Breast epithelium (tissue), 4 donors: Measurements from ENCODE around the gene HMGCR. TPM values are rescaled to one million over a fixed set of nuclear protein-coding genes. Genes with fewer than 3 reads are reported as not detected.
"Not testable (repeated sequence)": the region's sequence is repeated elsewhere in the genome, so short reads cannot be mapped to it uniquely, and the experiment has no call there.

Experiments used
- DNase-seq, 2 donors: peaks; one replicate each; pipeline ENCODE4 v3.0.0-alpha.2; 2019; ENCODE audit warnings: low spot score in 2 of 2
- H3K27ac ChIP-seq, 2 donors: fragments of 200-600 bp; sonication (generic) in 1 of 2; one replicate each; pipeline ENCODE4 v1.5.1; 2016 to 2019; ENCODE audit warnings: mild to moderate bottlenecking in 1 of 2
- H3K27me3 ChIP-seq, 2 donors: fragments of 200-600 bp; sonication (generic) in 1 of 2; one replicate each; pipeline versions ENCODE4 v1.5.1 to v1.6.0; 2017 to 2019; ENCODE audit warnings: control low read depth in 1 of 2, mild to moderate bottlenecking in 1 of 2
- H3K36me3 ChIP-seq: fragments of 200-600 bp; one replicate; pipeline ENCODE4 v1.5.1; 2019
- H3K4me1 ChIP-seq, 2 donors: fragments of 200-600 bp; sonication (generic); one replicate each; pipeline ENCODE4 v1.5.1; 2016 to 2019; ENCODE audit warnings: control low read depth in 1 of 2
- H3K4me3 ChIP-seq, 3 donors: fragments of 200-600 bp; sonication (generic); 1 replicate in 2 of 3; 2 replicates in 1 of 3; pipeline ENCODE4 v1.5.1; 2016 to 2019; ENCODE audit warnings: mild to moderate bottlenecking in 3 of 3, moderate library complexity in 2 of 3
- H3K9me3 ChIP-seq, 2 donors: fragments of 200-600 bp; sonication (generic) in 1 of 2; one replicate each; pipeline ENCODE4 v1.5.1; 2016 to 2019; ENCODE audit warnings: control low read depth in 1 of 2
- POLR2A ChIP-seq: fragments of 450-650 bp; IDR thresholded peaks from one replicate; pipeline ENCODE4 v1.6.1; 2016; ENCODE audit warnings: antibody characterized with exemption, mild to moderate bottlenecking, moderate library complexity
- POLR2AphosphoS5 ChIP-seq, 3 donors: sonication (generic); formaldehyde crosslinking; IDR thresholded peaks; one replicate each; pipeline ENCODE4 v1.6.1; 2017; ENCODE audit warnings: antibody characterized with exemption in 3 of 3
- intact Hi-C: fragments of 100-400 bp; cut with DNase I; formaldehyde crosslinking; loops from one replicate; pipeline ENCODE4 v1.15.1; 2023; ENCODE audit warnings: low total_unique reads
- total RNA-seq, 3 donors: library from RNA; depleted of rRNA; stranded (reverse); fragments of >200 nt; gene quantifications; one replicate each; pipeline ENCODE4 v1.1.0, GENCODE V29; 2016
- TF ChIP-seq, protein P1 (sequence below), 3 donors: fragments of 450-650 bp; IDR thresholded peaks; one replicate each; pipeline ENCODE4 v1.5.1; 2016 to 2017; ENCODE audit warnings: antibody characterized with exemption in 3 of 3, mild to moderate bottlenecking in 3 of 3, moderate library complexity in 3 of 3

HMGCR gene
- total RNA-seq: 10 to 100 TPM; 12.8 to 34.0 (median 16.5) TPM

DNA sequence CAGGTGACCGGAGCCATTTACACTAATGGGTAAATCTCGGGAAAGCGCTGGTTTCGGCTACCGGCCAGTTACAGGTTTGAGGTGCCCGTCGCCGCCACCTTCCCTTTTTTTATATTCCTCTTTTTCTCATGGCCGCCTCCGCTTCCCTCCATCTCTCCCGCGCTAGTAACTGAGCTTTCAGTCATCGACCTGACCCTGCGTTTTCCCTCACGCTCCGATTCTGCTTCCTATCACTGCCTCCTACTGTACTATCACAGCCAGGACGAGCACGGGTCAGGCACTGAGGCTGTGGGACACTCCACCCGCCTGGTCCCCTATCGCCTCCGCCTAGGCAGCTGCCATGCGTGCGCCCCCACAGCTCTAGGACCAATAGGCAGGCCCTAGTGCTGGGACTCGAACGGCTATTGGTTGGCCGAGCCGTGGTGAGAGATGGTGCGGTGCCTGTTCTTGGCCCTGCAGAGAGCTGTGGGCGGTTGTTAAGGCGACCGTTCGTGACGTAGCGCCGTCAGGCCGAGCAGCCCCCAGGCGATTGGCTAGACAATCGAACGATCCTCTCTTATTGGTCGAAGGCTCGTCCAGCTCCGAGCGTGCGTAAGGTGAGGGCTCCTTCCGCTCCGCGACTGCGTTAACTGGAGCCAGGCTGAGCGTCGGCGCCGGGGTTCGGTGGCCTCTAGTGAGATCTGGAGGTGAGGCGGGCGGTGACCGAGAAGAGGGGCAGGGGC is at the start of gene HMGCR:
Gene HMGCR, plus strand, starts transcription at position 606 of the 722 bp plus-strand sequence. CDS start 5,386 bp downstream, outside the sequence.
- Histone ChIP-seq H3K27ac (peak within 1 kb of the TSS; percentile 94 to 98), H3K27me3 (no peaks in the 10 kb centered on the region), H3K4me1 (peaks cover 0 to 6% of the 10 kb centered on the region in 2 donors), H3K9me3 (no peaks in the 10 kb centered on the region), H3K36me3 (no peaks in the 10 kb centered on the region), H3K4me3 (peak within 1 kb of the TSS; percentile 81 to 93 (median 85))
- intact Hi-C loops: loop anchor here (2.0 kb wide), 1 partner anchor 198 kb away; no protein-coding TSS in a partner anchor
- peak; percentile 99 for DNase-seq
- TF ChIP-seq POLR2AphosphoS5 (IDR thresholded peaks at IDR 0.05) (peak; percentile 65 to 89 (median 67)), POLR2A (peak; percentile 9)
- TF ChIP-seq, protein P1, sequence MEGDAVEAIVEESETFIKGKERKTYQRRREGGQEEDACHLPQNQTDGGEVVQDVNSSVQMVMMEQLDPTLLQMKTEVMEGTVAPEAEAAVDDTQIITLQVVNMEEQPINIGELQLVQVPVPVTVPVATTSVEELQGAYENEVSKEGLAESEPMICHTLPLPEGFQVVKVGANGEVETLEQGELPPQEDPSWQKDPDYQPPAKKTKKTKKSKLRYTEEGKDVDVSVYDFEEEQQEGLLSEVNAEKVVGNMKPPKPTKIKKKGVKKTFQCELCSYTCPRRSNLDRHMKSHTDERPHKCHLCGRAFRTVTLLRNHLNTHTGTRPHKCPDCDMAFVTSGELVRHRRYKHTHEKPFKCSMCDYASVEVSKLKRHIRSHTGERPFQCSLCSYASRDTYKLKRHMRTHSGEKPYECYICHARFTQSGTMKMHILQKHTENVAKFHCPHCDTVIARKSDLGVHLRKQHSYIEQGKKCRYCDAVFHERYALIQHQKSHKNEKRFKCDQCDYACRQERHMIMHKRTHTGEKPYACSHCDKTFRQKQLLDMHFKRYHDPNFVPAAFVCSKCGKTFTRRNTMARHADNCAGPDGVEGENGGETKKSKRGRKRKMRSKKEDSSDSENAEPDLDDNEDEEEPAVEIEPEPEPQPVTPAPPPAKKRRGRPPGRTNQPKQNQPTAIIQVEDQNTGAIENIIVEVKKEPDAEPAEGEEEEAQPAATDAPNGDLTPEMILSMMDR (IDR thresholded peaks at IDR 0.05): no peak

GRCh38 chr5:75291844-75292243 is 45.2 kb upstream of the HMGCR start:
- DNase-seq, H3K27me3 ChIP-seq, H3K9me3 ChIP-seq, H3K27ac ChIP-seq, H3K36me3 ChIP-seq, H3K4me1 ChIP-seq, intact Hi-C loops, H3K4me3 ChIP-seq: not testable (repeated sequence)

GRCh38 chr5:75300084-75300483 is 36.9 kb upstream of the HMGCR start:
- TF ChIP-seq POLR2A (no peak), POLR2AphosphoS5 (IDR thresholded peaks at IDR 0.05) (no peak)
- TF ChIP-seq, protein P1 (IDR thresholded peaks at IDR 0.05): no peak
- no peak for DNase-seq
- Histone ChIP-seq H3K27me3 (no peaks in the 10 kb centered on the region), H3K4me1 (no peaks in the 10 kb centered on the region), H3K4me3 (no peak overlapping the region), H3K27ac (no peak overlapping the region), H3K9me3 (no peaks in the 10 kb centered on the region), H3K36me3 (no peaks in the 10 kb centered on the region)
- intact Hi-C loops: no loop called here

DNA sequence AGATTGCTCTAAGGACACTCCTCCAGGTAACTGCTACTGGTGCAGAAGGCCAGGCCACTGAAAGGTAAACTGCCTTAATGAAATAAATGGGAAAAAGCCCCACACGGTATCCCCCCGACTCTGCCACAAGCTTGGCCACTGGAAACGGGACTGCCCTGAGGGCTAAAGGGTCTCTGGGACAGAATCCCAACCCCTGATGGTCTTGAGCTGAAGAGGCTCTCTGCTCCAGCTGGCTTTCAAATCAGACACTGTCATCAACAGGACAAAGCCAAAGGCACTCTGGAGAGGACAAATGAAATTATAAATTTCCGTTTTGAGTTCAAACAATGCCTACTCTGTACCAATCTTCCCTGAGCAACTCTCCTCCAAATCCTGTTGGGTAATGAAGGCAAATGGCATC is 33.6 kb upstream of the HMGCR start:
- TF ChIP-seq POLR2AphosphoS5 (IDR thresholded peaks at IDR 0.05) (no peak), POLR2A (no peak)
- TF ChIP-seq, protein P1 (IDR thresholded peaks at IDR 0.05): no peak

GRCh38 chr5:75304486-75304885 is 32.5 kb upstream of the HMGCR start:
- intact Hi-C loops, H3K4me1 ChIP-seq: not testable (repeated sequence)

More for the DNA sequence above, 33.6 kb upstream of the HMGCR start:
- intact Hi-C loops: no loop called here
- Histone ChIP-seq H3K4me1 (no peaks in the 10 kb centered on the region), H3K27me3 (no peaks in the 10 kb centered on the region), H3K36me3 (no peaks in the 10 kb centered on the region), H3K9me3 (no peaks in the 10 kb centered on the region), H3K4me3 (no peak overlapping the region), H3K27ac (no peak overlapping the region)
- no peak for DNase-seq

GRCh38 chr5:75306746-75307145 is 30.3 kb upstream of the HMGCR start:
- intact Hi-C loops: no loop called here
- H3K4me1 ChIP-seq: no peaks in the 10 kb centered on the region
- DNase-seq: no peak
- H3K27me3 ChIP-seq: no peaks in the 10 kb centered on the region
- H3K4me3 ChIP-seq: no peak overlapping the region
- H3K27ac ChIP-seq: no peak overlapping the region
- TF ChIP-seq, protein P1 (IDR thresholded peaks at IDR 0.05): no peak
- TF ChIP-seq POLR2A (no peak), POLR2AphosphoS5 (IDR thresholded peaks at IDR 0.05) (no peak)
- no peaks in the 10 kb centered on the region for H3K9me3 ChIP-seq
- no peaks in the 10 kb centered on the region for H3K36me3 ChIP-seq

More at GRCh38 chr5:75304486-75304885, 32.5 kb upstream of the HMGCR start:
- H3K36me3 ChIP-seq, H3K4me3 ChIP-seq, H3K27me3 ChIP-seq, H3K27ac ChIP-seq, DNase-seq, H3K9me3 ChIP-seq: not testable (repeated sequence)
